SIG-M5 (cell line): ENCODE results near the gene HAPLN2.
"Not testable (repeated sequence)": the region's sequence is repeated elsewhere in the genome, so short reads cannot be mapped to it uniquely, and the experiment has no call there.

ENCODE experiments used
- DNase-seq: peaks from one replicate; lab custom pipeline; 2025; lab: John Stamatoyannopoulos, UW

The HAPLN2 gene

GRCh38 chr1:156592158-156592909 is 26.9 kb upstream of the HAPLN2 start:
- no peak for DNase-seq

- no peak for DNase-seq
Observed at GRCh38 chr1:156592910-156593660, 26.1 kb upstream of the HAPLN2 start.

- DNase-seq: no peak
Observed at GRCh38 chr1:156593661-156593989, 25.6 kb upstream of the HAPLN2 start.

- no peak for DNase-seq
Observed at GRCh38 chr1:156594190-156594589, 25.0 kb upstream of the HAPLN2 start.

DNA sequence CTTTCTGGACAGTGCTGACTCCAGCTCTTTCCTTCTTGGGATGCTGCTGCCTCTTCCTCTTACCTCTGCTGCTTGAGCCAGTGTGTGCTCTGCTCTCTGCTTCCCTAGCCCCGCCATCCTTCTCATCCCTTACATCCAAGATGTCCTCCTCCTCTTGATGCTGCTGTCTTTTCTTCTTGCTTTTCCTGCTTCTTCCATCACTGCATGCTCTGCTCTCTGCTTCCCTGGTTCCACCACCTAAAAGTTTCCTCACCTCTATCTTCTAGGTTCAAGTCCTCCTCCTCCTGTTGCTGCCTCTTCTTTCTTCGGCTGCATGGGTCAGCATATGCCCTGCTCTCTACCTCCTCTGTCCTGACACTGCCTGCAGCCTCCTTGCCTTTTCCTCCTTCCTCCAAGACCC is 24.2 kb upstream of the HAPLN2 start:
- DNase-seq: no peak

GRCh38 chr1:156596426-156596825 is 22.8 kb upstream of the HAPLN2 start:
- DNase-seq: no peak

DNA sequence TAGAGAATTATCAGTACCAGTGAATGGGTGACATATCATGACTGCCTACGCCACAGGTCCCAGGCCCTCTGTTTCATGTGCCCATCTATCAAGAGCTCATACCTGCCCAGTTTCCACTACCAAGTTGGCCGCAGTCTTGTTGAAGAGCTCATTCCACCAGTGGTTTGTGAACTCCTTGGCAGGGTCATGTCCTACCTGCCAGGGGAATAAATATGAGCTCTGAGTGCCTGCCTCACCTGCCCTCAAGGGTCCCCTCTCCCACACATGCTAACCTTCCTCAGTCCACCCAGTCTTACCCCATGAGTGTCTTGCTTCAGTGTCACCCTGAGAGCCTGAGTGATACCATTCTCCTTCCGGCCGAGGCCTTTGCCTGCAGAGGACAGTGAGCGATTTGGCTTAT is 21.1 kb upstream of the HAPLN2 start:
- no peak for DNase-seq

DNA sequence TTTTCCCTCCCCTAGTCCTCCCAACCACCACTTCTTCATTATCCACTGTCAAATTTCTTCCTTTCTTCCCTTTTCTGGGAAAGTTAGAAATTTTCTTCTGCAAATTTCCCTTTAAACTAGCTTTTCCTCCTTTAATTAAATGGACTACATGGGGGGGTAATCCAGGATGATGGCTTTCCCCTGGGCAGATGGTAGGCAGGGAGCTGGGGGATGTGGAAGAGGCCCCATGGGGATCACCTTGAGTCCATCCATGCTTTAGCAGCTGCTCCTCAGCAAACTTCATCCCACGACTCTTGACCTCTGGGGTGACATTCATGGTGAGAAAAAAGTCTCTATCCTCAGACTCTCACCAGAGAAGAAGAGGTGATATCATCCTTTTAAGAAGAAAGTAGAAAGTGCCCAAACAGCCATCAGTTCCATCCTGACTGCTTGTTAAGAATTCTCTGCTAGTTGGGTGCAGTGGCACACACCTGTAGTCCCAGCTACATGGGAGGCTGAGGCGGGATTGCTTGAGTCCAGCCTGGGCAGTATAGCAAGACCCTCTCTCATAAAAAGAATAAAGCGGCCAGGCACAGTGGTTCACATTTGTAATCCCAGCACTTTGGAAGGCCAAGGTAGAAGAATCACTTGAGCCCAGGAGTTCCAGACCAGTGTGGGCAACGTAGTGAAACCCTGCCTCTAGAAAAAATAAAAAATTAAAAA is 20.3 kb upstream of the HAPLN2 start:
- no peak for DNase-seq

DNA sequence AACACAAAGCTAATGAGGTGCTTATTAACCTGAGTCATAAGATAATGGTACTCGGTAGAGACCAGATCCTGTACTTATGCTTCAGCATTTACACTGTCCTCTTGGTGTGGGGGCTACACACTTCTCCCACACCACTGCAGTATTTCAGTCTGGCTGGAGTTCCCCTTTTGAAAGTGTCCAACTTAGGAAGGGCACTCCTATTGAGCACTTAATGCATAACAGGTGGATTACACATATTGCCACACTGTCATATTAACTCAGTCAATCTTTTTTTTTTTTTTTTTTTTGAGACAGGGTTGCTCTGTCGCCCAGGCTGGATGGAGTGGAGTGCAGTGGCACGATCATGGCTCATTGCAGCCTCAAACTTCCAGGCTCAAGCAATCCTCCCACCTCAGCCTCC is 19.4 kb upstream of the HAPLN2 start:
- peak; percentile 62 for DNase-seq

DNA sequence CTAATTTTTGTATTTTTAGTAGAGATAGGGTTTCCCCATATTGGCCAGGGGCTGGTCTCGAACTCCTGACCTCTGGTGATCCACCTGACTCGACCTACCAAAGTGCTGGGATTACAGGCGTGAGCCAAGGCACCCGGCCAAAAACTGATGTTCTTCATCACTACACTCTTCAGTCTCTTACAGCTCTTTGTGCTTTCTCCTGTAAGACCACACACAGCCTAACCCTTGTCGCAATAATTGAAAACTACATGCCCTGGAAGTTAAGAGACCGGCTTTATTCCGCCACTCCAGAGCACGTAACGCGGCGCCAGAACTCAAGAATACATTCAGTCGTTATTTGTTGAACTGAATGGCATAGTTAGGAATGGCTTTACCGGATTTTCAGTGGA is 18.5 kb upstream of the HAPLN2 start:
- DNase-seq: no peak

DNA sequence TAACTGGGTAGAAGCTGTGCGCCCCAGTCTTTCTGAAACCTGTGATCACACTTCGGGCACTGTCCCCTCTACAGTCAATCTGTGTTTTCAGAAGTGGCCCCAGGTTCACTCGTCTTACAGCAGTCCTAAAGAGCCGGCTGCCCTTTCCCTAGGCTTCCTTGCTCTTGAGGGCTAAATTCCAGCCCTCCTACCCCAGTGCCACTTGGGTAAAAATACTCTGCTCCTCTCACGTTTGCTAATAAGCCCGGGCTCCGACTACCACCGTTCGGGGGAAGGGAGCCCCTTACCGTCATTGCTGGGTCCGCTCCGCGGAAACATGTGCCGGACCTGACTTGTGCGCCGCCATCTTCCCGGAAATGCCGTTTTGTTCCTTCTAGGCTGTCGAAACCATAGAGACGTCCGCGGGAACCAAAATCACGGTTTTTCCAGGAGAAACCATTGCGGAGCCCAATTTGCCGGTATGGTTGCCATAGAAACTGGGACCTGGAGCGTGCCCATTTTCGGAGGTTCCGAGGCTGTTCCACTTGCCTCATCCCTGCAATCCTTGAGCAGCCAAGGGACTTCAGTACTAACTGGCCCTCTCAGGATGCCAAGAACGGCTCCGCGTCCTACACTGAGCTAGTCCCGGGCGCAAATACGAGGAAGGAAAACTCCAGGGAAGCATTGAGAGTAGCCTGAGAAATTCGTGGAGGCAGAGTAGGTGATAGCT is 17.9 kb upstream of the HAPLN2 start, which contains the start of gene GPATCH4:
GPATCH4 (minus strand) TSS at position 358 of the 709 bp plus-strand sequence.
- no peak for DNase-seq

DNA sequence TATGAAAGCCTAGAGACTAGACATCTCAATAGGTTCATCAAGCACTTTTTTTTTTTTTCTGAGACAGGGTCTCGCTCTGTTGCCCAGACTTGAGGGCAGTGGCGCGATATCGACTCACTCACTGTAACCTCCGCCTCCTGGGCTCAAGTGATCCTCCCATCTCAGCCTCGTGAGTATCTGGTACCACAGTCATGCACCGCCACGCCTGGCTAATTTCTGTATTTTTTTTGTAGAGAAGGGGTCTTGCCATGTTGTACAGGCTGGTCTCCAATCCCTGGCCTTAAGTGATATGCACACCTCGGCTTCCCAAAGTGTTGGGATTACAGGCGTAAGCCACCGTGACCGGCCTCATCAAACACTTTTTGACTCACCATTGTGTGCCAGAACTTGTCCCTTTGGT is 17.3 kb upstream of the HAPLN2 start:
- no peak for DNase-seq

DNA sequence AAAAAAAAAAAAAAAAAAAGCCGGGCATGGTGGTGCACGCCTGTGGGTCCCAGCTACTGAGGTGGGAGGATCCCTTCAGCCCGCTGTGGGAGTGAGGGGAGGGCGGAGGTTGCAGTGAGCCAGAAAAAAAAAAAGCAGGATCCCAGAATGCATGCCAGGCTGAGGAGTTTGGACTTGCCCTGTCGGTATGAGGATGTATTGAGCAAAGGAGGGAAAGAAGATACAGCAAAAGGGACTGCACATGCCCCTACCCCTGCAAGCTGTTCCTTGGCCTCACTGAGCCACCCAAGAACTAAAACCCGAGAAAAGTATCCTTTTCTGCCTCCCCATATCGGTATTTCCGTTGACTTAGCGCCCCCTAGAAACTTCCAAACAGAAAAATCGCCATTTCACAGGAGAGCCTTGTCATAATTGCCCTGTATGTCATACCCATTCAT is 16.6 kb upstream of the HAPLN2 start:
- DNase-seq: no peak

DNA sequence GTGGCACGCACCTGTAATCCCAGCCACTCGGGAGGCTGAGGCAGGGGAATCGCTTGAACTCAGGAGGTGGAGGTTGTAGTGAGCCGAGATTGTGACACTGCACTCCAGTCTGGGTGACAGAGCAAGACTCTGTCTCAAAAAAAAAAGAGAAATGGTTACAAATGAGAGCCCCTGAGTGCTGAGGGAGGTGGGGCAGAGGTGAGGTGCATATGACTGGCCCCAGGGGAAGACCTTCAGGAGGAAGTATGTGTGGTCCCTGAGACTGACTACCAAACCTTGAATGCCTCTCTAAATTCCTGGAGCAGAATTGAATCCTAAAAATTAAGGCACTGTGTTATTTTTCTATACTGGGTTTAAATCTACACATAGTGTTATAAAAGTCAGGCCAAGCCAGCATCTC is 11.9 kb upstream of the HAPLN2 start:
- not testable (repeated sequence) for DNase-seq

- DNase-seq: peak; percentile 84
Observed at GRCh38 chr1:156608036-156608674, 11.1 kb upstream of the HAPLN2 start.

DNA sequence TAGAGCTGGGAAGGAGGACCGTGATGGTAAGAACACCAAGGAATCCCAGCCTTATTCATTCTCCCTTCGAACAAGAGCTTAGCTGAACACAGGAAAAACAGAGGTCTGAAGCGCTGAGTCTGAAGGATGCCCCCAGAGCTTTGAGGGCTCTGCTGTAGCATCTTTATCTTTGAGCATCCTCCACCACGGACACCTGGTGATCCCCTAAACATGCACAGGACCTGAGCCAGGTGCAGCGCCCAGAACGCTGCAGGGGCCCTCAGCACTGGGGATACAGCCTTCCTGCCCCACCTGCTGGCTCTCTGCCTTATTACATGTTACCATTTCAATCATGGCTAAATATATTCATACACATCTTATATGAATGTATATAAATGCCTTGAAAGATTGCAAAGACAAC is 10.2 kb upstream of the HAPLN2 start:
- DNase-seq: no peak

- DNase-seq: not testable (repeated sequence)
Observed at GRCh38 chr1:156610072-156610471, 9.1 kb upstream of the HAPLN2 start.

GRCh38 chr1:156612666-156613065 is 6.5 kb upstream of the HAPLN2 start:
- DNase-seq: no peak

DNA sequence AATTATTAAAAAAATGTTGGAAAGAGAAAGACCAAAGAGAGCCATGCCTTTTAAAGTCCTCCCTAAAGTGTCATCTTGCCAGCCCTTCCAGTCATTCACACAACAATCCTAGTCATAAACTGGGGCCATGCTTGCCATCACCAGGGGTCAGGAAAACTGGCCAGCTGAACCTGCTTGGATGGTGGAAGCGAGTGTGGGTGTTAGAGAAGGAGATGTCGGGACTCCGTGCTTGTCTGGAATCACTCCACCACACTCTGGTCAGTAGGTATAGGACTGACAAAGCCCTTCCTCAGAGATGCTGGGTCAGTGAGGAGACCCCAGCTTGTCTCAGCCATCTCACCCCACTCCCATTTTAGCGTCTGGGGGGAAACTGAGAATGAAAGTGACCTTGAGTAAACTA is 3.3 kb upstream of the HAPLN2 start:
- no peak for DNase-seq

GRCh38 chr1:156616463-156616862 is 2.8 kb upstream of the HAPLN2 start:
- DNase-seq: no peak

GRCh38 chr1:156619582-156619955 is 354 bp downstream of the HAPLN2 start:
- DNase-seq: no peak
